Smooth muscle cell of the brain vasculature (primary cell): ENCODE measurements around the gene NAA16.
"Not testable (repeated sequence)": the region's sequence is repeated elsewhere in the genome, so short reads cannot be mapped to it uniquely, and the experiment has no call there.

Source experiments
- DNase-seq: peaks from one replicate; pipeline ENCODE4 v3.0.0-alpha.2; 2012; ENCODE audit warnings: low read depth, low spot score

NAA16 gene

DNA sequence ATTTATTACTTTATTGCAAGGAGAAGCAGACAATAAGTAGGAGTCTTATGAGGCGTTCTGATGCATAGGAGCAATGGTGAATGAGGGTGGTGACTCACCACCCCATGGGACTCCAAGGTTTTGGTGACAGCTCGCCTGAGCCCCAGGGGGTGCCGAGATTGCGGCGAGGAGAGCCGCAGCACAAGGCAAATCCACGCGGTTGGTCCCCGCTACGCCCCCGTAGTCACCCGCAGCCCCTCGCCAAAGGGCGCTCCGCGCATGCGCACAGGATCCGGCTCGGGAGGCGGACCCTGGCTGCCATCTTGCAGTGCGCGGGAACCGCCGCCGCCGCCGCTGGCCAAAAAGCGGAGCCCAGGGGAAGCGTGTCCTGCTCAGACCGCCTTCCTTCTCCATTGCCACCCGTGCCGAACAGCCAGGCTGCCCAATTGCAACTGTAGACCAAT lies at the start of gene NAA16:
Gene NAA16 (plus strand): TSS at position 305 of the 443 bp plus-strand sequence. CDS start 262 bp downstream, outside the sequence.
- peak; percentile 62 for DNase-seq

DNA sequence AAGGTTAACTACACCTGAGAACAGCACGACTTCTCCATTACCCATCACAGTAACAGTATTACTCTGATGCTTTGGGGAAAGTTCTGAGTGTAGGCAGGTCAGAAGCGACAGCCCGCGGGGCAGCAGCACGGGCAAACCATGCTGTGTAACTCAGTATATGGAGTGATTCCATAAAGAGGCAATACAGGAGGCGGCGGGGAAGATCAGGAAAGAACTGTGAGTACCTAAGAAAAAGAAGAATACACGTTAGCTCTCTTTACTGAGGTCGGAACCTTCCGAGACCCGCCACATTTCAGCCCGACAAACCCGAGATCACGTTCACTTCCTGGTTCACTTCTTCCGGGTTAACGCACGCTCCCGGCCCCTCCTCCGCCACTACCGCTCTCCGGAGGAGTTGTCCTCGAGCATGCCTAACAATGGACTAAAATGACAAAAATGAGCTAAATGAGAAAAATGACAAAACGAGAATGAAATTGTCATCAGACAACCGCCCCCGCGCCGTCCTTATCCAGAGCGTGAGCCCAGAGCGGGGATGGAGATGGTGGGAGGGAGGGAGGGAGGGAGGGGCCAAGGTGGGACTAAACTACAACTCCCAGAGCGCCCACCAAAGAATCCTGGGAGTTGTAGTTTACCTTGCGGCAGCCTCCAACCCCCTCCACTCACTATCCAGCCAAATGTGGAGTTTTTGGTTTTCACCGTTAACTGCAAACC lies 47.7 kb upstream of the NAA16 start, which contains the start of gene MTRF1:
Gene MTRF1 (minus strand): TSS at position 316 of the 711 bp plus-strand sequence. CDS start 2,669 bp downstream, outside the sequence.
- peak; percentile 58 for DNase-seq

DNA sequence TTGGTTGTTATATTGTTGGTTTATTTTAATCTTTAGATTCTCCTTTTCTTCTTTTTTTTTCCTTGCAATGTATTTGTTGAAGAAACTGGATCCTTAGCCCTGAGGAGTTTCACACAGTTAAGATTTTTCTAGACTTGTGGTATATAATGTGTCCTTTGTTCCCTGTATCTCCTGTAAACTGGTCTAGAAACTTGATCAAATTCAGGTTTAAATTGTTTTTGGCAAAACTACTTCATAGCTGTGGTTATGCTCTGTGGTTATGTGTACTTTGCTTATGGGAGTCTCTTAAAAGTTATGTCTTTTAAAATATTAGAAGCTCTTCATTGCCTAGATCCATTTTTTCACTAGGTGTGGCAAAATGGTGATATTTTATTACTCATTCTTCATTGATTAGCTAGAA lies 44.0 kb upstream of the NAA16 start:
- no peak for DNase-seq

DNA sequence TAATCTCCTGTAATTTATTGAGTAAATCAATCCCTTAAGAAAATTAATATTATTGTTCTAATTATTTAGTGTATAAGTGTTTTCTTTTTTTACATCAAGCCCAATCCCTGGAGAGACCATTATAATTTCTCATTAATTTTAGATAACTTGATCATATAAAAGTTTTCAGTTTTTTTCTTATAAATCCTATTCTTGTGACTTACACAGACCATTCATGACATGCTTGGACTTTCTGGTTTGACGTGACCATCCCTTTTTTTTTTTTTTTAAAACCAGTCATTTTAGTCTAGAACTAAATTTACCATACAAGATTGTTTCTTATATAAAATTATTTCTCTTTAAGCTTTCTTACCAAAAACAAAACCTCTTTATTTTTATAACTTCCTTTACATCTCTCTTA lies 42.3 kb upstream of the NAA16 start:
- no peak for DNase-seq

DNA sequence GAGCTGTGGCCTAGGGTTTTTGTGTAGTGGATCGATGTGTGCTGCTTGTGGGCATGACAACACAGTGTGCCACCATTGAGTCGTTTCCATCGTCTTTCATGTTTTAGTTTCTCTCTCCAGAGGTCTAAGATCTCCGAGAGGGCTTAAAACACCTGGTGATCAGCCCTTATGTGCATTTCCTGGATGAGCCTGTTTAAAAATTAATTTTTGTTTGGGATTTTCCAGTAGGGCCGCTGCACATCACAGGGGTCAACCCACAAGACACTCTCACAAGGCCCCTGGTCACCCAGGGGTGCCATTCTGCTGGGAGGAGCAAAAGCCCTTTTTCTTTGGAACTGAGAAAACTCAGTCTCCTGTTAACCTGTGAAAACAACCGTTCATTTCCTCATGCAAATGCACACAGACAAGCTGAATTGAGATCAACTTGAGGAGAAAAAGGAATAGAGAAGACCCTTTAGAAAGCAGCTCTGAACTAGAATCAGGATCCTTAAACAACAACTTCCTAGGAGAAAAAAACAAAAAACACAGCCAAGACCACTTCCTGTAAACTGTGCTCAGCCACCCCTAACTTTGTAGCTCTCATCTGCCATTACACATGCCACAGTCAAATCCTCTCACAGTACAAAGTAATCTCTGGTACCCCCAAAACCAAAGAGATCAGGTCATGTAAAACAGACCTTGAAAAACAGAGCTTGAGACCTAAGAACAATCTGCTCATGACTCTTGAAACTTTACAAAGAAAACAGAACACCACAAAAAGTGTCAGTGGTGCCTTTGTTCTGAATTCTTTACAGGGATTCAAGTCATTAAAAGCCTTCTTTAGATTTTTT lies 39.4 kb upstream of the NAA16 start:
- no peak for DNase-seq

DNA sequence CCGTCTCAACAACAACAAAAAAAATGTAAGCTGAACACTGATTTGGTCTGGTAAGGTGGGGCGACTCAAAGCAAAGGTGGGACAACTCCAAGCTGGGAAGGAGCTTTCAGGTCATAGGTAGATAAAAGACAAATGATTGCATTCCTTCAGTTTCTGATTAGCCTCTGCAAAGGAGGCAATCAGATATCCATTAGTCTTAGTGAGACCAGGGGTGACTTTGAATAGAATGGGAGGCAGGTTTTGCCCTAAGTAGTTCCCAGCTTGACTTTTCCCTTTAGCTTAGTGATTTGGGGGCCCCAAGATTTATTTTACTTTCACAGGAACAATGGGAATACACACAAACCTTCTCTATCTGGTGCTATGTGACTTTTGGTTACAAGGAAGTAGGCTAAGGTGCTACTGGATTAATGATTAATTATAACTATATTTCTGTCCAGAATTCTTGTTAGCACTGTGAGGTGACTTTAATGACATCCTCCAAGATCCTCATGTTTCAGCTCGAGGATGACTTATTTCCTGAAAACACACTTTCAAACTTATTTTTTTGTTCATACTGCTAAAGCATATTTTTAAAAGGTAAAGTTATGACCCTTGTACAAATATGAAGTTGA lies 37.1 kb upstream of the NAA16 start:
- no peak for DNase-seq

DNA sequence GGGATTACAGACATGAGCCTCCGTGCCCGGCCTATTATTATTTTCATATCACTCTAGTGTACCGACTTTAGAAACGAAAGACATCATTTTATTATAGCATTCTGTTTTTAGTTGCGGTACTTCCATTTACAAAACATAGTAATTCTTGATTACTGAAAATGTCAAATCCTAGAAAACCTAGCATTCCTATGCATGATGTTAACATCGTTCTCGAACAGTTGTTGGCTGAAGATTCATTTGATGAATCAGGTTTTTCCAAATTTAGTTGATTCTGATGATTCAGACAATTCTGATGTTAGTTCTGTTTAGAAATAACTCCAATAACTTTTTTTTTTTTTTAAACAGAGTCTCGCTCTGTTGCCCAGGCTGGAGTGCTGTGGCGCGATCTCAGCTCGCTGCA lies 36.2 kb upstream of the NAA16 start:
- no peak for DNase-seq

DNA sequence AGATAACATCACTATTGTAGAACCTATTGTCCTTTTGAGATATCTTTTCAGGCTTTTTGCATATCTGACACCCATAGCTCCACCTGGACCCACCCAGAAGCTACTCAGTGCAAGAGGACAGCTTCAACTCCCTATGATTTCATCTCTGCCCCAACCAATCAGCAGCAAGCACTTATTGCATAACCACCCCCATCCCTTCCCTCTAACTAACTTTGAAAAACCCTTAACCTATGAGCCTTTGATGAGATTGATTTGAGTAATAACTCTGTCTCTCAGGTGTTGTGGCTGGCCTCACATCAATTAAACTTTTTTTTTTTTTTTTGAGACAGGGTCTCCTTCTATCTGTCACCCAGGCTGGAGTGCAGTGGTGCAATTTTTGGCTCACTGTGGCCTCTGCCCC lies 34.2 kb upstream of the NAA16 start:
- DNase-seq = no peak

DNA sequence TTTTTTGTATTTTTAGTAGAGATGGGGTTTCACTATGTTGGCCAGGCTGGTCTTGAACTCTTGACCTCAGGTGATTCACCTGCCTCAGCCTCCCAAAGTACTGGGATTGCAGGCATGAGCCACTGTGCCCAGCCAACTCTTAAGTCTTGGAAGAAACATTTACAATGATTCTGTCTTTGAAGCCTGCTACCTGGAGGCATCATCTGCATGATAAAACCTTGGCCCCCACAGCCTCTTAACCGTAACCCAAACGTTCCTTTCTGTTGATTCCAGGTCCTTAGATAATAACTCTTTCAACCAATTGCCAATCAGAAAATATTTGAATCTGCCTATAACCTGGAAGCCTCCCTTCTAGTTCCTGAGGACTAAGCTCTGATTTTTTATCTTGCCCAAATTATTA lies 31.9 kb upstream of the NAA16 start:
- not testable (repeated sequence) for DNase-seq

DNA sequence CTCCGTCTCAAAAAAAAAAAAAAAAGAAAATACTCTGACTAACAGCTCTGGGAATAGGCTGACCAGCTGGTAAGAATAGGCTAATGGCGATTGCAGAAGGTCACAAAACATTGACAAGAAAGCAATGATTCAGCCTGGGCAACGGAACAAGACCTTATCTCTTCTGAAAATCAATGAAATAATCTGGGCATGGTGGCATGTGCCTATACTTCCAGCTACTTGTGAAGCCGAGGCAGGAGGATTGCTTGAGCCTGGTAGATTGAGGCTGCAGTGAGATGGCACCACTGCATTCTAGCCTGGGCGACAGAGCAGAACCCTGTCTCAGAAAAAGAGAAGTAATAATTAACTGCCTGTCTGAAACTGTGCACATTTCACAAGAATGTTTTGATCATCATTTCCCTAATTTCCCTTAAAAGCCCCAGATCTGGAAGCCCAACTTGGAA lies 28.9 kb upstream of the NAA16 start:
- DNase-seq = no peak

DNA sequence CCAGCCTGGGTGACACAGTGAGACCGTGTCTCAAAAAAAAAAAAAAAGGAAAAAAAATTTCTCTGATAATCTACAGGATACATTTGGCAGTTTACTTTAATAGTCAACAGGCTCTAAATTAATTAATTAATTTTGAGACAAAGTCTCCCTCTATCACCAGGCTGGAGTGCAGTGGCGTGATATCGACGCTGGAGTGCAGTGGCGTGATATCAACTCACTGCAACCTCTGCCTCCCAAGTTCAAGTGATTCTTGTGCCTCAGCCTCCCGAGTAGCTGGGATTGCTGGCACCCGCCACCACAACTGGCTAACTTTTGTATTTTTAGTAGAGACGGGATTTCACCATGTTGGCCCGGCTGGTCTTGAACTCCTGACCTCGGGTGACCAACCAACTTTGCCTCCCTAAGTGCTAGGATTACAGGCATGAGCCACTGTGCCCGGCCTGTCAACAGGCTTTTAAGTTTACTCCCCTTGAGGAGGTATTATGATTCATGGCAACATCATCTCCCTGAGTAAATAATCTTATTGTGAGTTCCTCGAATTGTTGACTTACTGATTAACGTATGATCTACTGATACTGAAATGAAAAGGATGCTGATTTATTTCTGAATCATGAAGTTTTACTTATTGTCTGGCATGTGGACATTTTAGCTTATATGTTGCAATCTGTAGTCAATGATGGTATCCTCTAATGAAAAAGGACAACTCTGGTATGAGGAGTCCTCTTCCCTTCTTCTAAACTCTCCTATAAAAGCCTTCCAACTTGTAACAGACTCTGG lies 26.4 kb upstream of the NAA16 start:
- DNase-seq = no peak

DNA sequence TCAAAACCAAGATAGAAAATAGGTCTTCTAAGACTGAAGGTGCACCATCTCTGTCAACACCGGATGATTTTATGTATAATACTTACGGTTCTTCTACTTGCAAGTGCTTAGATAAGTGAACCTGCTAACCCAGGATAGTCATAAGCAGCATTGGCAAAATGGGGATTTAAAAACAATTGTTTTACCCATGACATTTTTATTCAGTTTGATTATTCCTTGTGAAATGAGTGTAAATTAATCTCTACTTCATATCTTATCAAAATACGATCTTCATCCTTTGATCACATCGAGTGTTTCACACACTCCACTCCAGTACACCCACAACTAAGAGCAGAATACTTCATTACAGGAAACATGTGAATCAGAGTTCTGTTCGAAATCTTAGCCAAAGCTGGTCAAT lies 24.7 kb upstream of the NAA16 start:
- no peak for DNase-seq

DNA sequence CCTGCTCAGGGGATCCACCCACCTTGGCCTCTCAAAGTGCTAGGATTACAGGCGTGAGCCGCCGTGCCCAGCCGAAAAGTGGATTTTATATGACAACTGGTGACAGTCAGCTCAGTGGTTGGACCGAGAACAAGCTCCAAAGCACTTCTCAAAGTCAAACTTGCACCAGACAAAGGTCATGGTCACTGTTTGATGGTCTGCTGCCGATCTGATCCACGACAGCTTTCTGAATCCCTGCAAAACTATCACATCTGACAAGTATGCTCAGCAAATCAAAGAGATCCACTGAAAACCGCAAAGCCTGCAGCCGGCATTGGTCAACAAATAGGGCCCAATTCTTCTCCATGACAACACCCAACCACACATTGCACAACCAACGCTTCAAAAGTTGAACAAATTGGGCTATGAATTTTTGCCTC lies 21.6 kb upstream of the NAA16 start:
- DNase-seq = no peak

DNA sequence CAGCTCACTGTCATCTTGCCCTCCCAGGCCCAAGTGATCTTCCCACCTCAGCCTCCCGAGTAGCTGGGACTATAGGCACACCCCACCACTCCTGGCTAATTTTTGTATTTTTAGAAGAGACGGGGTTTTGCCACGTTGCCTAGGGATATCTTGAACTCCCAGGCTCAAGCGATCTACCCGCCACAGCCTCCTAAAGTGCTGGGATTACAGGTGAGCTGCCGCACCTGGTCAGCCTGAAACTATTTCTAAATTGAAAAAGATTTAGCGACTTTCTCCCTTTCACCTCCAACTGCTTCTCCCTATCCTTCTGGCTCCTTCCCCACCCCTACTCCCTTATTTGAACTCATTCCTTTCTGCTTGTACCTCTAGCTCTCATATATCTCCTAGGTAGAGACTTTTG lies 19.8 kb upstream of the NAA16 start:
- DNase-seq = no peak

DNA sequence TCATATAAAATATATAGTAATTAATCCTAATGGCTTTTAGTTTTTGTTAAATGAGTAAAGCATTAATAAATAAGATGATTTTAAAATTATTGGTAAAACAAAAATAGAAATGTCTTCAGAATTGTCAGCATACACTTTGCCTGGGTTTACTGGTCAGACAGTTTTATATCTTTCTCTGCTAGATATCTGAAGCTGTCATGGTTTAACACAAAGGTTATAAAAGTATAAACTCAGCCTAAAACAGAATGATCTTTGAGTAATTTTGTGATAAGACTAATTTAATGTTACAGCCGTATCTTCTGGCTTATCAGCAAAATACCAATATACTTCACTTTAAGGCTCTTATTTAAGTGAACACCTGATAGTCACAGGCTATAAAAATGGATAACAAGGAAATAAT lies 17.8 kb upstream of the NAA16 start:
- no peak for DNase-seq

DNA sequence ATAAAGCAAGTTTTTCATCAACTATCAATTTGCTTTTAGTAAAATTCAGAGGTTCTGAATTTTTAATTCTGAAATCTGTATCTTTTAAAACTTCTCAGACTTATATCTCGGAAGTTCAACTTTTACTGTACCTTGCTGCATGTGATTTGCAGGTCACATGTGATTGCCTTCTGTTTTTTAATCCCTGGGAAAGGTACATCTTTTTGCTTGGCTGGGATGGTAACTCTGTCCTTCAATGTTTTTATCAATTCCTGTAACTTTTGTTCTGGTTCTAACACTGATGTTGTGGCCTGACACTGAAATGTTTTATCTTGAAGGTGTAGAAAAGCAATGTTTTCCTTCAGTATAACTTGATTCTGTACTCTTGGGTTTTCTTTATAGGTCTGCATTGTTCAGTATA lies 16.2 kb upstream of the NAA16 start:
- DNase-seq = no peak

DNA sequence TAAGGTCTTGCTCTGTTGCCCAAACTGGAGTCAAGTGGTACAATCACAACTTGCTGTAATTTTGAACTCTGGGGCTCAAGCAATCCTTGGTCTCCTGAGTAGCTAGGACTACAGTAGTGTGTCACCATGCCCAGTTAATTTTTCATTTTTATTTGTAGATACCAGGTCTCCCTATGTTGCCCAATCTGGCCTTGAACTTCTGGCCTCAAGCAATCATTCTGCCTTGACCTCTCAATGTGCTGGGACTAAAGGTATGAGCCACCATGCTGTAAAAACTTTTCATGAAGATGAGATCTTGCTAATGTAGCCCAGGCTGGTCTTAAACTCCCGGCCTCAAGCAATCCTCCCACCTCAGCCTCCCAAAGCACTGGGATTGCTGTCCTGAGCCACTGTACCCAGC lies 15.1 kb upstream of the NAA16 start:
- DNase-seq = no peak

DNA sequence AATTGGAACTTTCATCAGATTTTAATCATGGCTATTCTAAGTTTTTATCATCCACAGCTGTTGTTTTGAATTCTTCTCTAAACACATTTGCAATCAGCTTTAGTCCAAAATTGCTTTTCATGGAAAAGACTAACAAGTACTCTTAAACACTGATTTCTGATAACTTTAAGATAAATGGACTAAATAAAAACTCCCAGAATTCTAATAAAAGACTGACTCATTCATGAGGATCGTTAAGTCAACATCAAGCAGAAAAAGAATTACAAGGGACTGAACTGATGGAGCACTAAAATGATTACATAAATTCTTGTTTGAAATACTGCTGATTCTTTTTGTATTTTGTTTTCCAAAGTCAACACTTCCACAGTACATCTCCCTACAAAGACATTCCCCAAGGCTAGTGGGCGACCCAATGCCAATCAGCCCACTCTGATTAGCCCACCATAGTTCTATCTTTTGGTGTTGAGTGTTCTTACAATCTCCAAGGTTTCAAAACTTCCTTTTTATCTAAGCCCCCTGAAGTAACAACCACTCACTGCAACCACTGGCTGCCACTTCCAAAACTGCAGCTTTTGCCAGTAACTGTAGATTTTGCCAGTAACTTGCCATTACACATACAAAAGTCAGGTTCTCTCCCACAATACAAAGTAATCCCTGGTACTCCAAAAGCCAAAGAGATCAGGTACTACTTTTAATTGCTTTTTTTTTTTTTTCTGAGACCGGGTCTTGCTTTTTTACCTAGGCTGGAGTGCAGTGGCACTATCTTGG lies 14.0 kb upstream of the NAA16 start:
- DNase-seq = no peak

DNA sequence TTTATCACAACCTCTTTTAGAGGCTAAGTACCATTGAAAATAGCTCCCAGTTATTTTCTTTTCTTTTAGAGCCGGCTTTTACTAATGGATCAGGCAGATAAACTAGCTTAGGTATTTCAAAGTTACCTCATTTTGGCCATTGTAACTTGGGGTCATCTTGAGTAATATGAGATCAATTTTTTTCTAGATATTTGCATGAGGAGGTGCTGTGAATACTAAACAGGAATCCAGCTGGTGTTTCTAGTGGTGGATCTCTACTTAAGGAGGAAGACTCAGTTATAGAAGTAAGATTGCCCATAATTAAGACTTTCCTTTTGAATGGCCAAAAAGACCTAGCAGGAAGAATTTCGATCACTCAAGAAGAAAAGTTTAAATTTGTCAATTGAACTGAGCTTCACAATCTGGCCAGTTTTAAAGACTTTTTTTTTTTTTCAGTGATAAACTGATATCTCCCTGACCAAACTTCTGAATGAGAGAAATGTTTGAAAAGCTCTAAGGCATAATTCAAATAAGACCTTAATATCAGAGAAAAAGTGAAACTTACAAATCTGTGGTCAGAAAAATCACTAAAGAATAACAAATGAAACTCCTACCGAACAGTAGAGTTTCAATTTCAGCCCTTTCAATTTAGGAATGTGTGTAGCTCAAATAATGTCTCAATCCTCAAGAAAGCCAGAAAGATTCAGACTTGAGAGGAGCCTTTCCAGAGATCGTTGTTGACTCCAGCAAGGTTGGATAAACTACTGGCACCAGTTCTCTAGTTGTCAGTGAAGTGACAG lies 11.6 kb upstream of the NAA16 start:
- no peak for DNase-seq

DNA sequence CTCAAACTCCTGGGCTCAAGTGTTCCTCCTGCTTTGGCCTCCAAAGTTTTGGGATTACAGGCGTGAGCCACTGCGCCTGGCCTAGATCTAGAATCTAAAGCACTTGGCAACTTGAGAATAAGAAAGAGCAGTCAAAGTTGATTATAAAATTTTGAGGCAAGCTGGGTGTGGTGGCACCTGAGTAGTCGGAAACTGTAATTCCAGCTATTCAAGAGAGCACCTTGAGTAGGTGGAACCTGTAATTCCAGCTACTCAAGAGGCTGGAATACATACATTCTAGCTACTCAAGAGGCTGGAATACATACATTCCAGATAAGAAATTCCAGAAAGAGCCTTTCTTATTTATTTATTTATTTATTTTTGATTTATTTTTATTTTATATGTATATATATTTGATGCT lies 8.3 kb upstream of the NAA16 start:
- DNase-seq = no peak
